GM12874 (cell line): ENCODE data around the gene PC.

Experiments used
- CTCF ChIP-seq: IDR thresholded peaks from 2 replicates; pipeline ENCODE4 v1.5.1; 2011; ENCODE audit warnings: low read depth, mild to moderate bottlenecking, control low read depth, low read length, moderate library complexity; ENCODE audit not compliant: insufficient read depth

PC gene

DNA sequence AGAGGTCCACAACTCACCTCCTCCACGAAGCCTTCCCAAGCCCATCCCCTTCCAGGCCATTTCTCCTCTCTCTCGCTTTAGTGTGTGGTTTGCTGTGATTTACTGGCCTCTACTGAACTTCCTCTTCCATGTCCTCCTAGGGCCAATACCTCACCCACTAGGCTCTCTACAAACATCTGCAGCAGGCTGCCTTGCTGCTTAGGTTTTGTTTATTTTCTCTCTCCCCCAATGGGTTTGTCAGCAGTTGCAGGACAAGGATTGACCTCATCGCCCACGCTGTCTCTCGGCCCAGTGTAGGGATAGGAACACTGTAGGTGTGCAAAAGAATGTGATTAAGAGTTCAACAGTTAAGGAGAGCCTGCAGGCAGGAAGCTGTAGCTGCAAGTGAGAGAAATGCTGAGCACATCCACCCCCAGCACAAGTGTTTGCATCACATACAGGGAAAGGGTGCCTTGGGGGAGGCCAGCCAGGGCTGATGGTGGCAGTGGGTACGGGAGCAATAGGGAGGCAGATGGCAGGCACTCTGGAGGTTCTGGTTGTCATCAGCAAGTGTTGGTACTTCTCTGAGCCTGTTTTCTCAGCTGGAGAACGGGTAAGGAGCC is 1.4 kb downstream of the PC start:
- no peak for TF ChIP-seq CTCF

GRCh38 chr11:66953081-66953833 is 4.9 kb downstream of the PC start:
- TF ChIP-seq CTCF, result no peak

DNA sequence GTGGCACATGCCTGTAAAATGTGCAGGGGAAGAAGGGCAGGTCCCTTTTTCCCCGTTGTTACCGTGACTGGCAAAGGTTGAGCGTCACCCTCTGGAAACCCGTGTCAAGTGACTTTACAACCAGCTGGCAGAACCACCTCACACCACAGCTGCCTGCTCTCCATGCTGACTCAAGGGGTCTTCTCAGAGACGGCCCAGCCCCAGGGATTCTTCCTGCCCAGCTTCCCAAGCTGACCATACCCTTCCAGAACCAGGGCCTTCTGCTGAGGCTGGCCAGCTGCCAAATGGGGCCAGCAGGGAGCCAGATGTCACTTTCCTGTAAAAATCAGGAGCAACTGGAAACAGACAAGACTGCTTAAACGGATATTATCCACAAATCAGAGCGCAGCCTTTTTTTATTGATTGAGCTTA is 6.3 kb downstream of the PC start:
- TF ChIP-seq CTCF, result no peak

DNA sequence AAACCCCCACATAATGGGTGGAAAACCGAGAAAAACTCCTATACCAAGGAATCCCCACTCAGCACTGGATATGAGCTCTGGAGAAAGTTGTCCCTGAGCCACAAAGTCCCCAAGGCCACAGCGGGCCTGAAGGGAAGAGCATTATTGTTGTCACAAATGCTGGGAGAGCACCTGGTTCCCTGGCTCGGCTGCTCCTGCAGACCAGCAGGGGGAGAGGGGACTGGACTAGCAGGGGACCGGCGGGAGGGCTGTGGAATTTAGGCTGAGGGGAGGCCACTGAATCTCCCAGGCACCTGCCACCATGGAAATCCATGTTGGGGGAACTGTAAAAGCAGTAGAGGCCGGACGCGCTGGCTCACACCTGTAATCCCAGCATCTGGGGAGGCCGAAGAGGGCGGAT is 7.0 kb downstream of the PC start:
- no peak for TF ChIP-seq CTCF

GRCh38 chr11:66950112-66950535 is 8.1 kb downstream of the PC start:
- TF ChIP-seq CTCF, result no peak

- no peak for TF ChIP-seq CTCF
Observed at GRCh38 chr11:66938582-66939135, 19.5 kb downstream of the PC start.

DNA sequence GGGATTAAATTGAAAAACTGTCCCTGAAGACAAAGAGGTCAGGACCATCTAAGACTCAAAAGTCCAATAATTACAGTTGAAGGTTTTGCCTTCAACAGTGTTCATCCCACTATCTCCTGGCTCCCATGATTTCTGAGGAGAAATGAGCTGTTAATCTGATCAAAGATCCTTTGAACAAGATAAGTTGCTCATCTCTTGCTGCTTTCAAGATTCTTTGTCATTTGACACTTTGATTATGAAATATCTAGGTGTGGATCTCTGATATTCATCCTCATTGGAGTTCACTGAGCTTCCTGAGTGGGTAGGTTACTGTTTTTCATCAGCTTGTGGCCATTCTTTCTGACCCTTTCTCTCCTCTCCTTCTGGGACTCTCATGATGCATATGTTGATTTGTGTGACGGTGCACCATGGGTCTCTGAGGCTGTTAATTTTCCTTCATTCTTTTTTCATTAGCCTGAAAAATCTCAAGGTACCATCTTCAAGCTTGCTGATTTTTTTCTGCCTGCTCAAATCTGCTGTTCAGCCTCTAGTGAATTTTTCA is 20.9 kb downstream of the PC start:
- TF ChIP-seq CTCF, result no peak
